Esophagus muscularis mucosa (tissue), 4 donors: Measurements from ENCODE around the gene LRRC3. TPM values are rescaled to one million over a fixed set of nuclear protein-coding genes. Genes with fewer than 3 reads are reported as not detected.

Experiments used
- DNase-seq: peaks from one replicate; pipeline ENCODE4 v3.0.0-alpha.2; 2017; ENCODE audit errors: extremely low spot score
- H3K27ac ChIP-seq, 4 donors: fragments of 200-600 bp; sonication (generic); replicated peaks in 1 of 4; 1 replicate in 3 of 4; 2 replicates in 1 of 4; pipeline ENCODE4 v1.5.1; 2016 to 2019; ENCODE audit warnings: mild to moderate bottlenecking in 1 of 4
- H3K27me3 ChIP-seq, 4 donors: fragments of 200-600 bp; sonication (generic); one replicate each; pipeline versions ENCODE4 v1.5.1 to v1.6.0; 2016 to 2019
- H3K36me3 ChIP-seq, 4 donors: fragments of 200-600 bp; sonication (generic); one replicate each; pipeline ENCODE4 v1.5.1; 2016 to 2019
- H3K4me1 ChIP-seq, 4 donors: fragments of 200-600 bp; sonication (generic); one replicate each; pipeline ENCODE4 v1.5.1; 2016 to 2019
- H3K4me3 ChIP-seq, 4 donors: fragments of 200-600 bp; sonication (generic); 1 replicate in 2 of 4; 2 replicates in 2 of 4; pipeline ENCODE4 v1.5.1; 2016 to 2019; ENCODE audit warnings: mild to moderate bottlenecking in 4 of 4, moderate library complexity in 1 of 4
- H3K9me3 ChIP-seq, 4 donors: fragments of 200-600 bp; sonication (generic); 1 replicate in 3 of 4; 2 replicates in 1 of 4; pipeline ENCODE4 v1.5.1; 2016 to 2019
- EP300 ChIP-seq: sonication (generic); formaldehyde crosslinking; IDR thresholded peaks from one replicate; pipeline ENCODE4 v1.6.1; 2017; ENCODE audit warnings: antibody characterized with exemption
- POLR2A ChIP-seq: fragments of 450-650 bp; IDR thresholded peaks from one replicate; pipeline ENCODE4 v1.6.1; 2017; ENCODE audit warnings: antibody characterized with exemption, moderate library complexity, mild to moderate bottlenecking, low read depth
- POLR2AphosphoS5 ChIP-seq, 2 donors: sonication (generic); formaldehyde crosslinking; IDR thresholded peaks; one replicate each; pipeline ENCODE4 v1.6.1; 2017; ENCODE audit warnings: antibody characterized with exemption in 2 of 2
- WGBS: methylation state at CpG from one replicate; pipeline ENCODE4 v1.1.5; 2018; 5-methylcytosine and 5-hydroxymethylcytosine counted together
- intact Hi-C: fragments of 100-400 bp; cut with DNase I; formaldehyde crosslinking; loops from one replicate; pipeline ENCODE4 v1.15.1; 2023
- total RNA-seq, 4 donors: library from RNA; depleted of rRNA; stranded (reverse); fragments of >200 nt; gene quantifications; one replicate each; pipeline versions ENCODE4 v1.1.0 to v1.2.1, GENCODE V29; 2016
- TF ChIP-seq, protein P1 (sequence below), 3 experiments: fragments of 200-600 bp in 2 of 3; fragments of 450-650 bp in 1 of 3; sonication (generic) in 2 of 3; IDR thresholded peaks; one replicate each; pipeline ENCODE4 v1.5.1; 2017 to 2019; ENCODE audit warnings: antibody characterized with exemption in 3 of 3, mild to moderate bottlenecking in 2 of 3, moderate library complexity in 1 of 3

The LRRC3 gene
- total RNA-seq, 4 donors from 2014 or later, result 3.3 to 6.6 (median 5.3) TPM

DNA sequence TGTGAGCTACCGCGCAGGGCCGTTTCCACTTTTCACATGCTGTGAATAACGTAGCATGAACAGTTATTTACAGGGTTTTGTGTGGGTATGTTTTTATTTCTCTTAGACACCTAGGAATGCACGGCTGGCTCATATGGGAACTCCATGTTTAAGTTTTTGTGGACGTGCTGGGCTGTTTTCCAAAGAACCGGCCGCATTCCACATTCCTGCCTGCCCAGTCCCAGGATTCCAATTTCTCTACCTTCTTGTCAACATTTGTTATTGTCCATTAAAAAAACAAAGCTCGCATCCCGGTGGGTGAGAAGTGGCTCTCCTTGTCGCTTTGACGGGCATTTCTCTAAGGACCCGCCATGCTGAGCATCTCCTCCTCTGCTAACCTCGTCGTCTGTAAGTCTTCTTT, 47.1 kb upstream of the LRRC3 start:
- Histone ChIP-seq H3K36me3 (no peaks in the 10 kb centered on the region), H3K4me3 (no peak overlapping the region), H3K27me3 (peaks cover 0 to 28% (median 0%) of the 10 kb centered on the region in 4 donors), H3K27ac (no peak overlapping the region), H3K4me1 (no peaks in the 10 kb centered on the region), H3K9me3 (no peaks in the 10 kb centered on the region)
- intact Hi-C loops, result no loop called here
- 85% methylated on average over 15 of the region's 15 CpGs for WGBS
- DNase-seq, result no peak
- TF ChIP-seq EP300 (no peak), POLR2AphosphoS5 (IDR thresholded peaks at IDR 0.05) (no peak), POLR2A (no peak)
- TF ChIP-seq, protein P1, sequence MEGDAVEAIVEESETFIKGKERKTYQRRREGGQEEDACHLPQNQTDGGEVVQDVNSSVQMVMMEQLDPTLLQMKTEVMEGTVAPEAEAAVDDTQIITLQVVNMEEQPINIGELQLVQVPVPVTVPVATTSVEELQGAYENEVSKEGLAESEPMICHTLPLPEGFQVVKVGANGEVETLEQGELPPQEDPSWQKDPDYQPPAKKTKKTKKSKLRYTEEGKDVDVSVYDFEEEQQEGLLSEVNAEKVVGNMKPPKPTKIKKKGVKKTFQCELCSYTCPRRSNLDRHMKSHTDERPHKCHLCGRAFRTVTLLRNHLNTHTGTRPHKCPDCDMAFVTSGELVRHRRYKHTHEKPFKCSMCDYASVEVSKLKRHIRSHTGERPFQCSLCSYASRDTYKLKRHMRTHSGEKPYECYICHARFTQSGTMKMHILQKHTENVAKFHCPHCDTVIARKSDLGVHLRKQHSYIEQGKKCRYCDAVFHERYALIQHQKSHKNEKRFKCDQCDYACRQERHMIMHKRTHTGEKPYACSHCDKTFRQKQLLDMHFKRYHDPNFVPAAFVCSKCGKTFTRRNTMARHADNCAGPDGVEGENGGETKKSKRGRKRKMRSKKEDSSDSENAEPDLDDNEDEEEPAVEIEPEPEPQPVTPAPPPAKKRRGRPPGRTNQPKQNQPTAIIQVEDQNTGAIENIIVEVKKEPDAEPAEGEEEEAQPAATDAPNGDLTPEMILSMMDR (IDR thresholded peaks at IDR 0.05), result no peak

DNA sequence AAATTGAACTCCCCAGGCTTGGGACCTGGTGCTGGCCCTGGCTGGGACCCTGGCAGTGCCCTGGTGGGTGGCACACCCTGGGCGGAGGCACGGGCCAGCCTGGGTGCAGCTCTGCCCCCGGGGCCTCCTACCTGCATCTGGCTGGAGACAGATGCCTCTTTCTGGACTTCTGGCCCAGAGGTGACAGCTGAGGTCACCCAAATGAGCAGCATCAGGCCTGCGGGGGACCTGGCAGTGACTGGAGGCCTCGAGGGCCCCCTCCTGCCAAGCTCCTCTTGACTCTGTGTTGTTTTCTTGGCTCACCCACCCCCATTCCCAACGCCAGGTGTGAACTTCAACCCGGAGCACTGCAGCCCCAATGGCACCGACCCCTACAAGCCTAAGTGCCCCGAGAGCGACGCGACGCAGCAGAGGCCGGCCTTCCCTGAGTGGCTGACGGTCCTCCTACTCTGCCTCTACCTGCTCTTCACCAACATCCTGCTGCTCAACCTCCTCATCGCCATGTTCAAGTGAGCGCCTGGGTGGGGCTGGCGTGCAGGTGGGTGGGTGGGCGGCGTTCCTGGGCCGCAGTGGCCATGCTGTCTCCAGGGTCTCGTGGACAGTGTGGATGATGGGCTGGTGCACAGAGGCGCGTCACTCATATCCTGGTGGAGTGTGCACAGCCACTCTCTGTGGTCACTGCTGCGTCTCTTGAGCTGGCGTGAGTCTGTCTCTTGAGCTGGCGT, 41.6 kb upstream of the LRRC3 start:
- WGBS, result 93% methylated on average over 18 of the region's 27 CpGs

DNA sequence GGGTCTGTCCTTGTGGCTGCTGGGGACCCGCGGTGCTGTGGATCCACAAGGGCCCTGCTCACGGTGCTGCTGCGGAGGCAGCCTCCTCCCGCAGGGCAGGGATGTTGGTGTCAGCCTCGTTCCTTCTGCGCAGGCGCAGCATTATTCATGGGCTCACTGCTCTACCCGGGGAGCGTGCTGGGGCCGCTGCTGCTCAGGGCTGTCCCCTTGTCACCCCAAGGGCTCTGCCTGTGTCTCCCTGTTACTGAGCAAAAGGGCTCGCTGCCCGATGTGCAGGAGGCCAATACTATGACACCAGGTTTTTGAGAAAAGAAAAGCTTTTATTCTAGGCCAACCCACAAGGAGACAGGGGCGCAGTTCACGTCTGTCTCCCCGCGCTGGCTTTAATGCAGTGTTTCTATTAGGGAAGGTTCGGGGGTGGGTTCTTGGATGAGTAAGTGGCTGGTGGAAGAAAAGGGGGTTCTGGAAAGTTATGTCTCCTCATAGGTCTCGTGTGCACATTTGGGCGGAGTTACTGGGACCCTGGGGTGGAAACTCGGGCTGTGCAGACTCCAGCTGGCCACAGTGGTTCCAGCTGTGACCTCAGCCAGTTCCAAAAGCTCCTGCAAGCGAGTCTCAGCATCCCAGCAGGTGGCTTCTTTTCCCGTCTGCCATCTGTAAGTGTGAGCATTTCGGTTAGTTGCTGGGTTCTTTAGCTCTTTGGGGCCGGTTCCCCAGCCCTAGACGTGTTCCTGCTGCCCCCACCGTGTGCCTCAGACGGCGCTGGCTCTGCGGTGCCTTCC, 40.8 kb upstream of the LRRC3 start:
- H3K27ac ChIP-seq, result no peak overlapping the region
- H3K4me1 ChIP-seq, result no peaks in the 10 kb centered on the region
- DNase-seq, result no peak
- no peak overlapping the region for H3K4me3 ChIP-seq
- no peaks in the 10 kb centered on the region for H3K9me3 ChIP-seq
- WGBS, result 78% methylated on average over 11 of the region's 30 CpGs
- no peaks in the 10 kb centered on the region for H3K36me3 ChIP-seq
- intact Hi-C loops, result no loop called here
- H3K27me3 ChIP-seq, result peaks cover 0 to 54% (median 0%) of the 10 kb centered on the region in 4 donors
- no peak for TF ChIP-seq EP300
- no peak for TF ChIP-seq POLR2AphosphoS5 (IDR thresholded peaks at IDR 0.05)
- TF ChIP-seq, protein P1 (IDR thresholded peaks at IDR 0.05), result no peak
- TF ChIP-seq POLR2A, result no peak

More for the DNA sequence above, 41.6 kb upstream of the LRRC3 start:
- H3K4me3 ChIP-seq, result no peak overlapping the region
- TF ChIP-seq POLR2A (no peak), POLR2AphosphoS5 (IDR thresholded peaks at IDR 0.05) (no peak), EP300 (no peak)
- TF ChIP-seq, protein P1 (IDR thresholded peaks at IDR 0.05), result no peak
- H3K9me3 ChIP-seq, result no peaks in the 10 kb centered on the region
- H3K4me1 ChIP-seq, result no peaks in the 10 kb centered on the region
- H3K27ac ChIP-seq, result no peak overlapping the region
- intact Hi-C loops, result no loop called here
- no peaks in the 10 kb centered on the region for H3K36me3 ChIP-seq
- DNase-seq, result no peak
- H3K27me3 ChIP-seq, result peaks cover 0 to 51% (median 0%) of the 10 kb centered on the region in 4 donors

DNA sequence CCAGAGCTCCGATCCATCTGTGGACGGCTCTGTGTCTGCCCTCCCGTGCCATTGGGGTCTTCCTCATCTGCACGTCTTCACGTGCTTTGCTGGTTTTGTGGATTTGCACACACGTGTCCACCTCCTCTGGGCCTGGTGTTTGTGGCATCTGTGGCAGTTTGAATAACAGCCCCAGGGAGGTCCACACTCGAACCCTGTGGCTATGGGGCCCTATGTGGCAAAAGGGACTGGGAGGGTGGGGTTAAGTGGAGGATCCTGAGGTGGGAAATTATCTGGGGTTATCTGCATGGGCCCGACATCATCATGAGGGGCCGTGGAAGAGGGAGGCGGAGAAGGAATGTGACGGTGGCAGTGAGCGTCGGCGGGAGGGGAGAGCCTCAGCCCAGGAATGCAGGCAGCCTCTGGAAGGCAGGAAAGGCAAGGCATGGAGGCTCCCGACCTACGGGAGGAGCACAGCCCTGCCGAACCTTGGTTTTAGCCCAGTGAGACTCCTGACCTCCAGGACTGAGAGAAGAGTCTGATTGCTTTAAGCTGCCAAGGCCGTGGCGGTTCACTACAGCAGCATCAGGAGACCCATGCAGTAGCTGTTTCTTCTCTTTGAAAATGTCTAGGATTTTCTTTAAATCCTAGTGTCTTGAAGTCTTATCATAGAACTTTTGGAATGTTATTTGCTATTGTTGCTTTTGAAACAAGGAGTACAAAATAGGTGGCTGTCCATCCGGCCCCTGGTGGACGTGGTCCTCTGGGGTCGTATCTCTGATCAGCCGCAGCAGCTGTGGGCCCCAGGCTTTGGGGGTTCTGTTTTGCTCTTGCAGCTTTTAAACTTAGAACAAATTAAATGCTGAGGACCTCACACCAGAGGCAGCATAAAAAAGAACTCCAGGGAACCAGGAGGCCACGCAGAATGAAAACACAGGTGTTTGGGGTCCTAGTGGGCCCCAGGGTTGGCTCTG, 40.0 kb upstream of the LRRC3 start:
- intact Hi-C loops, result no loop called here
- Histone ChIP-seq H3K27ac (no peak overlapping the region), H3K9me3 (no peaks in the 10 kb centered on the region), H3K4me1 (no peaks in the 10 kb centered on the region), H3K36me3 (no peaks in the 10 kb centered on the region), H3K4me3 (no peak overlapping the region), H3K27me3 (peaks cover 0 to 54% (median 0%) of the 10 kb centered on the region in 4 donors)
- 63% methylated on average over 24 of the region's 24 CpGs for WGBS
- TF ChIP-seq POLR2AphosphoS5 (IDR thresholded peaks at IDR 0.05) (no peak), POLR2A (no peak), EP300 (no peak)
- TF ChIP-seq, protein P1 (IDR thresholded peaks at IDR 0.05), result no peak
- DNase-seq, result no peak
